PC-3 (cell line): ENCODE measurements around the gene PLPPR3.

Experiments
- EZH2 ChIP-seq: fragments of 300-600 bp; sonication (generic); IDR thresholded peaks from one replicate; pipeline ENCODE4 v1.6.1; 2017; ENCODE audit warnings: antibody characterized with exemption, mild to moderate bottlenecking, low read length; ENCODE audit not compliant: unreplicated experiment
- TF ChIP-seq, protein P1 (sequence below): fragments of 300-600 bp; sonication (generic); conservative IDR thresholded peaks from 2 replicates; pipeline ENCODE4 v1.5.1; 2017; ENCODE audit warnings: antibody characterized with exemption, low read depth, mild to moderate bottlenecking, low read length

DNA sequence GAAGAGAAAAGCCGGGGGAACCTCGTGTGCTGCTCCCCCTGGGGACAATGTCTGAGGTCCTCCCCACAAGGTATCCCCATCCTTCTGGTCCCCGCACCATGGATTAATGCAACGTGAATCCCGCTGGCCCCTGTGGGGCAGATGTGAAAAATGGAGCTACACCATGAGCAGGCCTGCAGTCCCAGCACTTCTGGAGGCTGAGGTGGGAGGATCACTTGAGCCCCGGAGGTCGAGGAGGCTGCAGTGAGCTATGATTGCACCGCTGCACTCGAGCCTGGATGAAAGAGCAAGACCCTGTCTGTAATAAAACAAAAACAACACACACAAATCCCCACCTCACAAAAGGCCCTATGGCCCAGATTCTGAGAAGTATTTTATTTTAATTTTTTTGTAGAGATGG is 36.5 kb upstream of the PLPPR3 start:
- TF ChIP-seq, protein P1, sequence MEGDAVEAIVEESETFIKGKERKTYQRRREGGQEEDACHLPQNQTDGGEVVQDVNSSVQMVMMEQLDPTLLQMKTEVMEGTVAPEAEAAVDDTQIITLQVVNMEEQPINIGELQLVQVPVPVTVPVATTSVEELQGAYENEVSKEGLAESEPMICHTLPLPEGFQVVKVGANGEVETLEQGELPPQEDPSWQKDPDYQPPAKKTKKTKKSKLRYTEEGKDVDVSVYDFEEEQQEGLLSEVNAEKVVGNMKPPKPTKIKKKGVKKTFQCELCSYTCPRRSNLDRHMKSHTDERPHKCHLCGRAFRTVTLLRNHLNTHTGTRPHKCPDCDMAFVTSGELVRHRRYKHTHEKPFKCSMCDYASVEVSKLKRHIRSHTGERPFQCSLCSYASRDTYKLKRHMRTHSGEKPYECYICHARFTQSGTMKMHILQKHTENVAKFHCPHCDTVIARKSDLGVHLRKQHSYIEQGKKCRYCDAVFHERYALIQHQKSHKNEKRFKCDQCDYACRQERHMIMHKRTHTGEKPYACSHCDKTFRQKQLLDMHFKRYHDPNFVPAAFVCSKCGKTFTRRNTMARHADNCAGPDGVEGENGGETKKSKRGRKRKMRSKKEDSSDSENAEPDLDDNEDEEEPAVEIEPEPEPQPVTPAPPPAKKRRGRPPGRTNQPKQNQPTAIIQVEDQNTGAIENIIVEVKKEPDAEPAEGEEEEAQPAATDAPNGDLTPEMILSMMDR = no peak
- TF ChIP-seq EZH2 = no peak
